ENCODE data around the gene RAB4B. TPM values are rescaled to one million over a fixed set of nuclear protein-coding genes. Genes with fewer than 3 reads are reported as not detected.

RAB4B gene
- total RNA-seq, 5 donors from 2014 or later (not counting 1 experiment from before 2014, with no cell fraction given): 42.4 to 77.9 (median 63.2) TPM

DNA sequence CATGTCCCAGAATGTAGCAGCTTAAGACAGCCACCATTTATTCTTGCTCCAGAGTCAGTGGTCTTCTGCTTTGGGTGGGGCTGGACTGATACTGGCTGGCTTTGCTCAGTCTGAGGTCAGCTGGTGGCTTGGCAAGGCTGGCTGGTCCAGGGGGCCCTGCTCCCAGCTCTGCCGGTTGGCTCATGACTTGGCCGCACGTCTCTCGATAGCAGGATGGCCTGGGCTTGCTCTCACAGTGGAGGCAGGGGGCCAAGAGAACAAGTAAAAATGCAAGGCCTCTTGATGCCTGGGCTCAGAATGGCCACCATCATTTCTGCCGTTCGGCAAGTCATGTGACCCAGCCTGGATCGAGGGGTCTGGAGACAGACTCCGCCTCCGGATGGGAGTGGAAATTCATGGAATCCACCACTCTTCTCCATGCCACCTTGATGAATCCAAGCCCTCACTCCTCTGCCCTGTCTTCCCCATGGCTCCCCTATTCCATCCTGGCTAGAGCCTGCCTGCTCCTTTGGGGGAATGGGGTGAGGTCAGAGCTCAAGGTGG is 40.9 kb upstream of the RAB4B start:
- Mint-ChIP-seq H3K4me1 (no peaks in the 10 kb centered on the region), H3K9me3 (no peaks in the 10 kb centered on the region), H3K36me3 (peaks cover 43% of the 10 kb centered on the region), H3K27me3 (no peaks in the 10 kb centered on the region), H3K4me3 (no peak overlapping the region), H3K27ac (no peak overlapping the region)
- 98% methylated on average over 9 of the region's 9 CpGs for WGBS (ENCODE audit: insufficient coverage)
- H3K36me3 ChIP-seq (ENCODE audit: control insufficient read depth in 2 of 2, extremely low read depth in 1 of 2, insufficient read depth in 1 of 2, low read length in 1 of 2): peaks cover 22 to 53% of the 10 kb centered on the region in 2 donors
- no peaks in the 10 kb centered on the region for H3K9me3 ChIP-seq
- DNase-seq (no peak), ATAC-seq (replicated peaks in 1 of 4) (no peak)
- no peak overlapping the region for H3K4me3 ChIP-seq (ENCODE audit: control insufficient read depth in 1 of 2, extremely low read depth in 1 of 2, low read length in 1 of 2)
- H3K4me1 ChIP-seq (ENCODE audit: control insufficient read depth in 1 of 2, extremely low read depth in 1 of 2, insufficient read depth in 2 of 2, low read length in 2 of 2): no peaks in the 10 kb centered on the region
- H3K27me3 ChIP-seq (replicated peaks in 1 of 2; ENCODE audit: control insufficient read depth in 2 of 2, extremely low read depth in 1 of 2, insufficient read depth in 2 of 2, low read length in 1 of 2): no peaks in the 10 kb centered on the region
- no peak overlapping the region for H3K27ac ChIP-seq (ENCODE audit: low read length)
- ChIA-PET POLR2A (no interaction called here), CTCF (no interaction called here)

DNA sequence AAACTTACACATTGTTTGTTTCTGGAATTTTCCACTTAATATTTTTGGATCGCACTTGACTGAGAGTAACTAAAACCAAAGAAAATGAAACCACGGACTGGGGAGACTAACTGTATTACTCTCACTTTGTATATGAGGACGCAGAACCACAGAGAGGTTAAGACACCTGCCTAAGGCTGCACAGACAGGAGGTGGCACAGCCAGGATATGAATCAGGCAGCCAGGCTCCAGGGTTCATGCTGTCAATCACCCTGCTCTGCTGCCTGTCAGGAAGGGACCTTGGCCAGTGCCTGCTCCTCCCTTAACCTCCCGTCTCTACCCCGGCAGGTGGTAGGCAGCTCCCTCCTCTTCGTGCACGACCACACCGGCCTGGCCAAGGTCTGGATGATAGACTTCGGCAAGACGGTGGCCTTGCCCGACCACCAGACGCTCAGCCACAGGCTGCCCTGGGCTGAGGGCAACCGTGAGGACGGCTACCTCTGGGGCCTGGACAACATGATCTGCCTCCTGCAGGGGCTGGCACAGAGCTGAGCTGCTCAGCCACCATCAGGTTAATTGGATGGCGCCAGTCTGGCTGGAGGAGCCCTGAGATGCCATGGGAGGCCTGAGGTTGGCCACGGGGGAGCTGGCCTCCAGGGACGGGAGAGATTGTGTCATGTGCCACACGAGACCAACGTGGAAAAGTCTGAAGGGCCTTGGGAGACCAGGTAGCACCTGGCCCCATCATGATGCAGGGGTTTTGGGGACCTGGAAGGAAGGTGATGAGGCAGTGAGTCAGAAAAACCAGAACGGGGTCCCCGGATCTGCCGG is 38.8 kb upstream of the RAB4B start:
- POLR2A ChIA-PET: no interaction called here
- CTCF ChIA-PET: no interaction called here

DNA sequence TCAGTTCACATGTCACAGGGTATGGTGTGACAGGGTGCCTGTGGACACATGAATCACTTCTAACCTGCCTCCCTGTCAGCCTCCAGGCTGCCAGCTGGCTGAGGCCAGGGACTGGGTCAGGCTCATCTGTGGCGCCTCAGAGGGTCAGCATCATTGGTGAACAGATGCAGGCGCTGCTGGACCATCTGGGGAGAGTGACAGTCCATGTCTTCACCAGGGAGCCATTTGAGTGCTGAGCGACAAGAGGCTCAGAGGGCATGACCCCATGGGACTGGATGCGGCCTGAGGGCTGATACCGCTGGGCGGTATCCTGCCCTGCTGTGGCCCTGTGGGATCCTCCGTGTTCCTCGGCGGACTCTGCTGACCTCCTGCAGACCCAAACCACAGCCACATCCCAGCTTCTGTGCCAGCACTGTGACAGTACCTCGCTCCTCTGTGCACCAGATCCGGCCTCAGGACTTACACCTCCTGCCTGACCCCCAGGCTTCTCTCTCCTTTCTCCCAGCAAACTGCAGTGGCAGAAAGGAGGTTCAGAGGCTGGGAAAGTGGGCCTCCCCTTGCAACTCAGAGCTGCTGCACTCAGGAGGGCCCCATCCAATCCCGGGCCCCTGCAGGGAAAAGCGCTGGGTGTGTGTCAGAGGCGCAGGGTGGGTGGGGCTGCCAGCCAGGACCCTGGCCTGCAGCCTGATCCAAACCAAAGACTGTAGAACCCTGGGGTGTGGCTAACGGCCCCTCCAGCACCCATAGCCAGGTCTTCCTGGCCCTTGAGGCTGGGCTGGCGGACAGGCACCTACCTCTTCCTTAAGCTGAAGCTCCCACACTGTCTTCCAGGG is 38.0 kb upstream of the RAB4B start:
- Mint-ChIP-seq H3K36me3 (peaks cover 20% of the 10 kb centered on the region), H3K27ac (no peak overlapping the region), H3K27me3 (no peaks in the 10 kb centered on the region), H3K4me1 (no peaks in the 10 kb centered on the region), H3K4me3 (no peak overlapping the region), H3K9me3 (no peaks in the 10 kb centered on the region)
- WGBS (ENCODE audit: insufficient coverage): 92% methylated on average over 12 of the region's 16 CpGs
- ATAC-seq (replicated peaks in 1 of 4) (no peak), DNase-seq (no peak)
- peaks cover 19 to 31% of the 10 kb centered on the region in 2 donors for H3K36me3 ChIP-seq (ENCODE audit: control insufficient read depth in 2 of 2, extremely low read depth in 1 of 2, insufficient read depth in 1 of 2, low read length in 1 of 2)
- no peak overlapping the region for H3K27ac ChIP-seq (ENCODE audit: low read length)
- H3K27me3 ChIP-seq (replicated peaks in 1 of 2; ENCODE audit: control insufficient read depth in 2 of 2, extremely low read depth in 1 of 2, insufficient read depth in 2 of 2, low read length in 1 of 2): no peaks in the 10 kb centered on the region
- H3K4me1 ChIP-seq (ENCODE audit: control insufficient read depth in 1 of 2, extremely low read depth in 1 of 2, insufficient read depth in 2 of 2, low read length in 2 of 2): no peaks in the 10 kb centered on the region
- no peak overlapping the region for H3K4me3 ChIP-seq (ENCODE audit: control insufficient read depth in 1 of 2, extremely low read depth in 1 of 2, low read length in 1 of 2)
- H3K9me3 ChIP-seq: no peaks in the 10 kb centered on the region
- CTCF ChIA-PET: no interaction called here
- POLR2A ChIA-PET: no interaction called here

More for the DNA sequence above, 38.8 kb upstream of the RAB4B start:
- Histone ChIP-seq H3K36me3 (ENCODE audit: control insufficient read depth in 2 of 2, extremely low read depth in 1 of 2, insufficient read depth in 1 of 2, low read length in 1 of 2) (peaks cover 19 to 38% of the 10 kb centered on the region in 2 donors), H3K4me1 (ENCODE audit: control insufficient read depth in 1 of 2, extremely low read depth in 1 of 2, insufficient read depth in 2 of 2, low read length in 2 of 2) (no peaks in the 10 kb centered on the region), H3K27me3 (replicated peaks in 1 of 2; ENCODE audit: control insufficient read depth in 2 of 2, extremely low read depth in 1 of 2, insufficient read depth in 2 of 2, low read length in 1 of 2) (no peaks in the 10 kb centered on the region), H3K27ac (ENCODE audit: low read length) (no peak overlapping the region), H3K4me3 (ENCODE audit: control insufficient read depth in 1 of 2, extremely low read depth in 1 of 2, low read length in 1 of 2) (no peak overlapping the region), H3K9me3 (no peaks in the 10 kb centered on the region)
- H3K36me3 Mint-ChIP-seq: peaks cover 25% of the 10 kb centered on the region
- no peak overlapping the region for H3K27ac Mint-ChIP-seq
- 81% methylated on average over 22 of the region's 22 CpGs for WGBS (ENCODE audit: insufficient coverage)
- no peaks in the 10 kb centered on the region for H3K4me1 Mint-ChIP-seq
- no peaks in the 10 kb centered on the region for H3K27me3 Mint-ChIP-seq
- no peak for ATAC-seq (replicated peaks in 1 of 4)
- H3K4me3 Mint-ChIP-seq: no peak overlapping the region
- no peaks in the 10 kb centered on the region for H3K9me3 Mint-ChIP-seq
- DNase-seq: no peak

GRCh38 chr19:40740747-40741146 is 37.3 kb upstream of the RAB4B start:
- ATAC-seq (replicated peaks in 1 of 4) (no peak), DNase-seq (no peak)
- 88% methylated on average over 3 of the region's 6 CpGs for WGBS (ENCODE audit: insufficient coverage)
- H3K9me3 Mint-ChIP-seq: no peaks in the 10 kb centered on the region
- H3K4me1 Mint-ChIP-seq: no peaks in the 10 kb centered on the region
- CTCF ChIA-PET: no interaction called here
- H3K4me3 Mint-ChIP-seq: no peak overlapping the region
- no peaks in the 10 kb centered on the region for H3K27me3 ChIP-seq (replicated peaks in 1 of 2; ENCODE audit: control insufficient read depth in 2 of 2, extremely low read depth in 1 of 2, insufficient read depth in 2 of 2, low read length in 1 of 2)
- no peaks in the 10 kb centered on the region for H3K9me3 ChIP-seq
- H3K27ac Mint-ChIP-seq: no peak overlapping the region
- no peaks in the 10 kb centered on the region for H3K4me1 ChIP-seq (ENCODE audit: control insufficient read depth in 1 of 2, extremely low read depth in 1 of 2, insufficient read depth in 2 of 2, low read length in 2 of 2)
- H3K27me3 Mint-ChIP-seq: no peaks in the 10 kb centered on the region
- H3K36me3 Mint-ChIP-seq: peaks cover 14% of the 10 kb centered on the region
- H3K4me3 ChIP-seq (ENCODE audit: control insufficient read depth in 1 of 2, extremely low read depth in 1 of 2, low read length in 1 of 2): no peak overlapping the region
- H3K36me3 ChIP-seq (ENCODE audit: control insufficient read depth in 2 of 2, extremely low read depth in 1 of 2, insufficient read depth in 1 of 2, low read length in 1 of 2): peaks cover 19 to 24% of the 10 kb centered on the region in 2 donors
- POLR2A ChIA-PET: interaction anchor here in 1 of 2 donors (0.7 kb wide), 1 partner anchor 534 kb away, joined by 5 read pairs; no protein-coding TSS in a partner anchor
- no peak overlapping the region for H3K27ac ChIP-seq (ENCODE audit: low read length)

- no peak for DNase-seq
- H3K4me3 Mint-ChIP-seq: no peak overlapping the region
- ChIA-PET CTCF (no interaction called here), POLR2A (interaction anchor here in 1 of 2 donors (0.7 kb wide), 1 partner anchor 533 kb away, joined by 5 read pairs; no protein-coding TSS in a partner anchor)
- peaks cover 17 to 19% of the 10 kb centered on the region in 2 donors for H3K36me3 ChIP-seq (ENCODE audit: control insufficient read depth in 2 of 2, extremely low read depth in 1 of 2, insufficient read depth in 1 of 2, low read length in 1 of 2)
- H3K27ac Mint-ChIP-seq: no peak overlapping the region
- no peak overlapping the region for H3K4me3 ChIP-seq (ENCODE audit: control insufficient read depth in 1 of 2, extremely low read depth in 1 of 2, low read length in 1 of 2)
- H3K9me3 Mint-ChIP-seq: no peaks in the 10 kb centered on the region
- H3K27me3 ChIP-seq (replicated peaks in 1 of 2; ENCODE audit: control insufficient read depth in 2 of 2, extremely low read depth in 1 of 2, insufficient read depth in 2 of 2, low read length in 1 of 2): no peaks in the 10 kb centered on the region
- H3K27me3 Mint-ChIP-seq: no peaks in the 10 kb centered on the region
- no peak overlapping the region for H3K27ac ChIP-seq (ENCODE audit: low read length)
- peaks cover 14% of the 10 kb centered on the region for H3K36me3 Mint-ChIP-seq
- no peaks in the 10 kb centered on the region for H3K4me1 Mint-ChIP-seq
- no peak for ATAC-seq (replicated peaks in 1 of 4)
- H3K4me1 ChIP-seq (ENCODE audit: control insufficient read depth in 1 of 2, extremely low read depth in 1 of 2, insufficient read depth in 2 of 2, low read length in 2 of 2): no peaks in the 10 kb centered on the region
- no peaks in the 10 kb centered on the region for H3K9me3 ChIP-seq
- WGBS (ENCODE audit: insufficient coverage): 92% methylated on average over 5 of the region's 10 CpGs
These were observed 36.3 kb upstream of the RAB4B start for GRCh38 chr19:40741527-40742390.

DNA sequence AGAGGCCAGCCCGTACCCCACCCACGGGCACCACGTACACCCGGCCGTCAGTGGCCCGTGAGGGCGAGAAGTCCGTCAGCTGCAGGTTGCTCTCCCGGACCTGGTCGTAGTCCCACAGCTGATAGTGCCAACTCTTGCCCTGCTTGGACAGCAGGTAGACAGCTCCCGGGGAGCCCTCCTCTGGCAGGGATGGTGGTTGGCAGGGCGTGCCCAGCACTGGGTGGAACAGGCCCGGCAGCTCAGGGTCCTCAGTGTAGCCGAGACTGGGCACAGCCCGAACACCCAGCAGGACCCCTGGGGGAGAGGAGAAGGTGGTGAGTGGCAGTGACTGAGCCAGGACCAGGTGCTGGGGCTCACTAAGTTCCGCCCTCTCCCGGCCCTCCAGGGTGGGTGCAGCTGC is 35.6 kb upstream of the RAB4B start:
- Mint-ChIP-seq H3K36me3 (peaks cover 12% of the 10 kb centered on the region), H3K4me1 (no peaks in the 10 kb centered on the region), H3K9me3 (no peaks in the 10 kb centered on the region), H3K4me3 (no peak overlapping the region), H3K27me3 (no peaks in the 10 kb centered on the region), H3K27ac (no peak overlapping the region)
- DNase-seq (no peak), ATAC-seq (replicated peaks in 1 of 4) (no peak)
- H3K27me3 ChIP-seq (replicated peaks in 1 of 2; ENCODE audit: control insufficient read depth in 2 of 2, extremely low read depth in 1 of 2, insufficient read depth in 2 of 2, low read length in 1 of 2): no peaks in the 10 kb centered on the region
- H3K27ac ChIP-seq (ENCODE audit: low read length): no peak overlapping the region
- H3K36me3 ChIP-seq (ENCODE audit: control insufficient read depth in 2 of 2, extremely low read depth in 1 of 2, insufficient read depth in 1 of 2, low read length in 1 of 2): peaks cover 12% of the 10 kb centered on the region in 2 donors
- 90% methylated on average over 16 of the region's 17 CpGs for WGBS (ENCODE audit: insufficient coverage)
- no peak overlapping the region for H3K4me3 ChIP-seq (ENCODE audit: control insufficient read depth in 1 of 2, extremely low read depth in 1 of 2, low read length in 1 of 2)
- CTCF ChIA-PET: no interaction called here
- POLR2A ChIA-PET: no interaction called here
- no peaks in the 10 kb centered on the region for H3K4me1 ChIP-seq (ENCODE audit: control insufficient read depth in 1 of 2, extremely low read depth in 1 of 2, insufficient read depth in 2 of 2, low read length in 2 of 2)
- no peaks in the 10 kb centered on the region for H3K9me3 ChIP-seq

Measured in T-cell (primary cell).